GM12878 (cell line): ENCODE data around the gene SLC39A11. TPM values are rescaled to one million over a fixed set of nuclear protein-coding genes. Genes with fewer than 3 reads are reported as not detected.

Experiments
- ATAC-seq: fragments of 200-7000 bp; cut with Tn5 transposase; 3 replicates; pipeline ENCODE4 v1.9.1; 2020; ENCODE audit warnings: mild to moderate bottlenecking, moderate library complexity
- BruUV-seq: library from RNA; stranded (reverse); fragments of 400-500 nt; replicated peaks from 2 replicates; lab custom pipeline; 2021; lab: Mats Ljungman, UMichigan
- CTCF ChIA-PET: fragments of 300-600 bp; sonication (Branson Sonifier 250); formaldehyde crosslinking; extraction: SDS; loops from one replicate; lab custom pipeline; 2021; ENCODE audit warnings: inconsistent platforms; lab: Yijun Ruan, JAX
- POLR2A ChIA-PET: fragments of 350-600 bp; formaldehyde crosslinking; extraction: SDS; loops from one replicate; lab custom pipeline; 2021; ENCODE audit warnings: inconsistent platforms; lab: Charles Lee
- RAD21 ChIA-PET: fragments of 300-600 bp; sonication (Branson Sonifier 250); formaldehyde crosslinking; loops from one replicate; lab custom pipeline; 2023; ENCODE audit warnings: antibody characterized with exemption; ENCODE audit not compliant: unreplicated experiment; lab: Charles Lee
- SMC1A ChIA-PET: fragments of 300-600 bp; sonication (Branson Sonifier 250); formaldehyde crosslinking; loops from one replicate; lab custom pipeline; 2023; ENCODE audit not compliant: unreplicated experiment, uncharacterized antibody; lab: Charles Lee
- DNase-seq: peaks from one replicate; pipeline ENCODE4 v3.0.0-alpha.2; 2011; ENCODE audit warnings: low read depth, low spot score
- FAIRE-seq: peaks from 3 replicates; lab custom pipeline; 2011; peaks lifted over from hg19 to GRCh38; lab: Jason Lieb, UNC
- H2AFZ ChIP-seq: 2 replicates; pipeline ENCODE4 v1.6.0; 2011; ENCODE audit warnings: low read depth, low read length, control low read depth; ENCODE audit not compliant: control insufficient read depth
- H3K27ac ChIP-seq: 2 replicates; pipeline ENCODE4 v1.5.1; 2011; ENCODE audit warnings: control low read depth; ENCODE audit not compliant: control insufficient read depth, insufficient read depth
- H3K27me3 ChIP-seq, 2 experiments: replicated peaks in 1 of 2; 2 replicates each; pipeline versions ENCODE4 v1.6.0 to v1.6.1; 2011; ENCODE audit warnings: low read length in 1 of 2; ENCODE audit not compliant: control insufficient read depth in 2 of 2, insufficient read depth in 2 of 2
- H3K36me3 ChIP-seq, 2 experiments: 2 replicates each; pipeline ENCODE4 v1.5.1; 2011; ENCODE audit warnings: low read length in 1 of 2; ENCODE audit not compliant: control insufficient read depth in 2 of 2, insufficient read depth in 2 of 2
- H3K4me1 ChIP-seq: 2 replicates; pipeline ENCODE4 v1.6.1; 2011; ENCODE audit warnings: mild to moderate bottlenecking, low read length, moderate library complexity, mixed read lengths; ENCODE audit not compliant: control insufficient read depth, insufficient read depth
- H3K4me2 ChIP-seq: 2 replicates; pipeline ENCODE4 v1.6.0; 2011; ENCODE audit warnings: control low read depth; ENCODE audit not compliant: control insufficient read depth, insufficient read depth
- H3K4me3 ChIP-seq: fragments of 200-600 bp; sonication (generic); 2 replicates; pipeline ENCODE4 v1.5.1; 2016
- H3K79me2 ChIP-seq: 2 replicates; pipeline ENCODE4 v1.6.0; 2011; ENCODE audit warnings: low read length; ENCODE audit not compliant: control insufficient read depth, insufficient read depth
- H3K9ac ChIP-seq: 2 replicates; pipeline ENCODE4 v1.8.0; 2011; ENCODE audit warnings: low read length, control low read depth, mixed read lengths; ENCODE audit not compliant: control insufficient read depth, insufficient read depth
- H3K9me3 ChIP-seq: replicated peaks from 3 replicates; pipeline ENCODE4 v1.5.1; 2011; ENCODE audit warnings: mild to moderate bottlenecking, low read length; ENCODE audit not compliant: control insufficient read depth, insufficient read depth
- H4K20me1 ChIP-seq: 2 replicates; pipeline ENCODE4 v1.6.0; 2011; ENCODE audit not compliant: control insufficient read depth, insufficient read depth
- BRCA1 ChIP-seq: IDR thresholded peaks from 2 replicates; pipeline ENCODE4 v1.6.1; 2011; ENCODE audit warnings: low read depth, low read length, improper control_type of control experiment
- DPF2 ChIP-seq: fragments of 450-650 bp; IDR thresholded peaks from 2 replicates; pipeline ENCODE4 v1.6.1; 2017; ENCODE audit warnings: mild to moderate bottlenecking
- IKZF1 ChIP-seq: fragments of 450-650 bp; conservative IDR thresholded peaks from 2 replicates; pipeline ENCODE4 v1.6.1; 2017; ENCODE audit warnings: antibody characterized with exemption, mild to moderate bottlenecking
- IKZF2 ChIP-seq, 2 experiments: fragments of 450-650 bp; IDR thresholded peaks; 2 replicates each; pipeline ENCODE4 v1.6.1; 2017; ENCODE audit warnings: mild to moderate bottlenecking in 2 of 2, moderate library complexity in 2 of 2
- MTA2 ChIP-seq: fragments of 450-650 bp; IDR thresholded peaks from 2 replicates; pipeline ENCODE4 v1.6.1; 2016; ENCODE audit warnings: low read depth, mild to moderate bottlenecking, moderate library complexity
- SP1 ChIP-seq: IDR thresholded peaks from one replicate; pipeline ENCODE4 v1.6.1; 2011; ENCODE audit warnings: low read depth, low read length
- SPI1 ChIP-seq: IDR thresholded peaks from 2 replicates; pipeline ENCODE4 v1.6.1; 2011; ENCODE audit warnings: low read depth, mild to moderate bottlenecking, low read length, moderate library complexity, borderline replicate concordance; ENCODE audit not compliant: insufficient read depth
- in situ Hi-C: fragments of 300-500 bp; cut with MboI; formaldehyde crosslinking; loops from 9 replicates; pipeline ENCODE4 v1.14.3; 2018; ENCODE audit warnings: mixed read lengths
- intact Hi-C: fragments of 100-400 bp; cut with micrococcal nuclease; formaldehyde crosslinking; loops from one replicate; pipeline ENCODE4 v1.14.2; 2022; ENCODE audit not compliant: unreplicated experiment
- polyA plus RNA-seq, 11 experiments: library from polyadenylated mRNA; depleted of rRNA in 4 of 11; unstranded in 6 of 11; stranded (reverse) in 5 of 11; fragments of >200 nt; fragmentation: Nextera tagmentation in 4 of 11; fragmentation: Illumina TruSeq in 1 of 11; extraction: Ambion mirVana in 4 of 11; extraction: Trizol in 1 of 11; gene quantifications; 1 replicate in 1 of 11; 2 replicates in 10 of 11; pipeline versions ENCODE4 v1.2.1 to v1.2.3, GENCODE V29; 2011 to 2016; ENCODE audit warnings: inconsistent platforms in 2 of 11, missing spikeins in 2 of 11, low read depth in 1 of 11
- total RNA-seq, 4 experiments: library from RNA; depleted of rRNA in 3 of 4; stranded (reverse); fragments of >200 nt in 3 of 4; fragmentation: Illumina TruSeq in 1 of 4; extraction: Trizol in 1 of 4; gene quantifications; 2 replicates each; pipeline versions ENCODE4 v1.2.1 to v1.2.3, GENCODE V29; 2013 to 2021
- TF ChIP-seq, protein P1 (sequence below): fragments of 450-650 bp; IDR thresholded peaks from 2 replicates; pipeline ENCODE4 v1.6.1; 2017; ENCODE audit warnings: mild to moderate bottlenecking, moderate library complexity

Gene SLC39A11
- total and polyA plus RNA-seq, 10 of the 15 experiments (the other 5 are each of a cell fraction or from before 2014, with no cell fraction given): 8.6 to 23.8 (median 14.0) TPM

DNA sequence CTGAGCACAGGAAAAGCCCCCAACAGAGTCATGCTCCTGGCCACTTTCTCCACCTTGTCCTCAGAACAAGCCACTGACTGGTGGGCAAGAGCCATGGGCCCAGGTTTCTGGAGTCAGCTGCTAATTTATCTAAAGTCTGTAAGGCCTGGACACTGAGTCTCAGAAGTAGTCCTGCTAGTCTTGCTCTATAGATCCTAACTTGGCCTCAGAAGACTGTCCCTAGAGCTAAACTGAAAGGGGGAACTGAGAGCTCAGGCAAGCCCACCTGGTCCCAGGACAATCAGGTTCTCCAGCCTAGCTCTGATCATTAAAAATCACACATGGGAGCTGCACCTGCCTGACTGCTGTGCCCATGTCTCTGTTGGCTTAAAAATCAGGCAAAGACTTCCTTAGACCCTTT is 485.8 kb downstream of the SLC39A11 start:
- POLR2A ChIA-PET: interaction anchor here (0.6 to 1.2 kb wide), 2 partner anchors 11 to 13 kb away, joined by 3 to 6 read pairs; no protein-coding TSS in a partner anchor
- Histone ChIP-seq H4K20me1 (no peaks in the 10 kb centered on the region), H3K36me3 (no peaks in the 10 kb centered on the region), H3K9ac (no peak overlapping the region), H3K27me3 (no peaks in the 10 kb centered on the region), H3K27ac (no peak overlapping the region), H2AFZ (no peak overlapping the region), H3K9me3 (peaks cover 4% of the 10 kb centered on the region; the same call in 2 of the 3 replicates), H3K4me1 (peaks cover 6% of the 10 kb centered on the region), H3K4me2 (no peak overlapping the region), H3K4me3 (no peak overlapping the region), H3K79me2 (no peaks in the 10 kb centered on the region)
- CTCF ChIA-PET: interaction anchor here (0.7 to 1.5 kb wide), 4 partner anchors 11 to 119 kb away, joined by 4 to 5 read pairs (median 4); no protein-coding TSS in a partner anchor
- SMC1A ChIA-PET: interaction anchor here (1.0 to 1.9 kb wide), 4 partner anchors 9 to 18 kb away, joined by 4 to 10 read pairs (median 7); no protein-coding TSS in a partner anchor
- RAD21 ChIA-PET: interaction anchor here (0.7 to 1.2 kb wide), 4 partner anchors 9 to 121 kb away, joined by 3 to 7 read pairs (median 3); no protein-coding TSS in a partner anchor
- intact Hi-C loops (no loop called here), in situ Hi-C loops (no loop called here)
- FAIRE-seq (no peak), ATAC-seq (peak; percentile 7; the same call in 2 of the 3 replicates), DNase-seq (no peak)
- no TSS peak for BruUV-seq
- TF ChIP-seq IKZF1 (peak; percentile 38; the same call in 1 of the 2 replicates), SPI1 (peak; percentile 67; the same call in 1 of the 2 replicates), IKZF2 (IDR thresholded peaks at IDR 0.05) (peak; percentile 9 to 17; a peak in 1 of 4 replicates), MTA2 (peak; percentile 27; the same call in 1 of the 2 replicates), DPF2 (no peak), BRCA1 (no peak), SP1 (no peak)
- TF ChIP-seq, protein P1, sequence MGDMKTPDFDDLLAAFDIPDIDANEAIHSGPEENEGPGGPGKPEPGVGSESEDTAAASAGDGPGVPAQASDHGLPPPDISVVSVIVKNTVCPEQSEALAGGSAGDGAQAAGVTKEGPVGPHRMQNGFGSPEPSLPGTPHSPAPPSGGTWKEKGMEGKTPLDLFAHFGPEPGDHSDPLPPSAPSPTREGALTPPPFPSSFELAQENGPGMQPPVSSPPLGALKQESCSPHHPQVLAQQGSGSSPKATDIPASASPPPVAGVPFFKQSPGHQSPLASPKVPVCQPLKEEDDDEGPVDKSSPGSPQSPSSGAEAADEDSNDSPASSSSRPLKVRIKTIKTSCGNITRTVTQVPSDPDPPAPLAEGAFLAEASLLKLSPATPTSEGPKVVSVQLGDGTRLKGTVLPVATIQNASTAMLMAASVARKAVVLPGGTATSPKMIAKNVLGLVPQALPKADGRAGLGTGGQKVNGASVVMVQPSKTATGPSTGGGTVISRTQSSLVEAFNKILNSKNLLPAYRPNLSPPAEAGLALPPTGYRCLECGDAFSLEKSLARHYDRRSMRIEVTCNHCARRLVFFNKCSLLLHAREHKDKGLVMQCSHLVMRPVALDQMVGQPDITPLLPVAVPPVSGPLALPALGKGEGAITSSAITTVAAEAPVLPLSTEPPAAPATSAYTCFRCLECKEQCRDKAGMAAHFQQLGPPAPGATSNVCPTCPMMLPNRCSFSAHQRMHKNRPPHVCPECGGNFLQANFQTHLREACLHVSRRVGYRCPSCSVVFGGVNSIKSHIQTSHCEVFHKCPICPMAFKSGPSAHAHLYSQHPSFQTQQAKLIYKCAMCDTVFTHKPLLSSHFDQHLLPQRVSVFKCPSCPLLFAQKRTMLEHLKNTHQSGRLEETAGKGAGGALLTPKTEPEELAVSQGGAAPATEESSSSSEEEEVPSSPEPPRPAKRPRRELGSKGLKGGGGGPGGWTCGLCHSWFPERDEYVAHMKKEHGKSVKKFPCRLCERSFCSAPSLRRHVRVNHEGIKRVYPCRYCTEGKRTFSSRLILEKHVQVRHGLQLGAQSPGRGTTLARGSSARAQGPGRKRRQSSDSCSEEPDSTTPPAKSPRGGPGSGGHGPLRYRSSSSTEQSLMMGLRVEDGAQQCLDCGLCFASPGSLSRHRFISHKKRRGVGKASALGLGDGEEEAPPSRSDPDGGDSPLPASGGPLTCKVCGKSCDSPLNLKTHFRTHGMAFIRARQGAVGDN: peak; percentile 65
